Measurements from ENCODE around the gene TMEM72. TPM values are rescaled to one million over a fixed set of nuclear protein-coding genes. Genes with fewer than 3 reads are reported as not detected.

TMEM72 gene
- total RNA-seq, 1 experiment from 2014 or later: not detected

DNA sequence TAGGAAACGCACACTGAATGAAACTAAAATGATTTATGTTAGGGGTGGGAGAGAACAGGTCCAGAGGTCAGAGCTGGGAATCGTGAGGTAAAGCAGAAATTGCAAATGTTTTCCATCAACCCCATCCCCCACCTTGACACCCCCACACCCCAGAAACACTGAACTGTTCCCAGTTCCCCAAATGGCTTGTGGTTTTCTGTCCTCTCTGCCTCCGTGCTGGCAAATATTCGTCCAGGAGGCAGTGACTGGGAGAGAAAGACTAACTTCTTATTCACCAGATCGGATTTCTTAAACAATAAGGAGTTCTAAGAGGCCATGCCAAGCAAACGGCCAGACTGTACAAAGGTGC is 47.7 kb downstream of the TMEM72 start:
- DNase-seq: no peak
- Histone ChIP-seq H3K4me3 (ENCODE audit: low read length) (peak overlapping the region; percentile 80), H3K9me2 (replicated peaks; ENCODE audit: low read length) (no peaks in the 10 kb centered on the region), H3K4me2 (ENCODE audit: low read length) (peak overlapping the region; percentile 89), H3K27ac (ENCODE audit: low read length) (peak overlapping the region; percentile 43), H3K36me3 (ENCODE audit: low read depth, low read length) (no peaks in the 10 kb centered on the region), H3K4me1 (ENCODE audit: insufficient read depth, low read length) (peaks cover 19% of the 10 kb centered on the region), H4K20me1 (ENCODE audit: low read length) (no peaks in the 10 kb centered on the region), H3K9ac (ENCODE audit: low read length) (peak overlapping the region; percentile 89), H3F3A (ENCODE audit: low read length, unreplicated experiment) (no peaks in the 10 kb centered on the region), H3K79me2 (ENCODE audit: low read length) (peaks cover 15% of the 10 kb centered on the region), H3K9me3 (ENCODE audit: low read length) (no peaks in the 10 kb centered on the region), H2AFZ (ENCODE audit: low read length) (peak overlapping the region; percentile 98), H3K27me3 (ENCODE audit: low read length) (no peaks in the 10 kb centered on the region)
- no peak for TF ChIP-seq EZH2 (IDR thresholded peaks at IDR 0.05; ENCODE audit: low read length, unreplicated experiment)
- TF ChIP-seq, protein P1, sequence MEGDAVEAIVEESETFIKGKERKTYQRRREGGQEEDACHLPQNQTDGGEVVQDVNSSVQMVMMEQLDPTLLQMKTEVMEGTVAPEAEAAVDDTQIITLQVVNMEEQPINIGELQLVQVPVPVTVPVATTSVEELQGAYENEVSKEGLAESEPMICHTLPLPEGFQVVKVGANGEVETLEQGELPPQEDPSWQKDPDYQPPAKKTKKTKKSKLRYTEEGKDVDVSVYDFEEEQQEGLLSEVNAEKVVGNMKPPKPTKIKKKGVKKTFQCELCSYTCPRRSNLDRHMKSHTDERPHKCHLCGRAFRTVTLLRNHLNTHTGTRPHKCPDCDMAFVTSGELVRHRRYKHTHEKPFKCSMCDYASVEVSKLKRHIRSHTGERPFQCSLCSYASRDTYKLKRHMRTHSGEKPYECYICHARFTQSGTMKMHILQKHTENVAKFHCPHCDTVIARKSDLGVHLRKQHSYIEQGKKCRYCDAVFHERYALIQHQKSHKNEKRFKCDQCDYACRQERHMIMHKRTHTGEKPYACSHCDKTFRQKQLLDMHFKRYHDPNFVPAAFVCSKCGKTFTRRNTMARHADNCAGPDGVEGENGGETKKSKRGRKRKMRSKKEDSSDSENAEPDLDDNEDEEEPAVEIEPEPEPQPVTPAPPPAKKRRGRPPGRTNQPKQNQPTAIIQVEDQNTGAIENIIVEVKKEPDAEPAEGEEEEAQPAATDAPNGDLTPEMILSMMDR (conservative IDR thresholded peaks at IDR 0.05; ENCODE audit: low read depth, low read length): no peak
- no peak for TF ChIP-seq EZH2phosphoT487 (IDR thresholded peaks at IDR 0.05; ENCODE audit: borderline replicate concordance, low read length)
- BruUV-seq (replicated peaks): TSS peak; percentile 84
- intact Hi-C loops (cut with micrococcal nuclease): loop anchor here (1.0 to 2.0 kb wide), 3 partner anchors 16 to 50 kb away; no protein-coding TSS in a partner anchor
- POLR2A ChIA-PET (ENCODE audit: unreplicated experiment): no interaction called here
- CTCF ChIA-PET: no interaction called here
- ATAC-seq: no peak

DNA sequence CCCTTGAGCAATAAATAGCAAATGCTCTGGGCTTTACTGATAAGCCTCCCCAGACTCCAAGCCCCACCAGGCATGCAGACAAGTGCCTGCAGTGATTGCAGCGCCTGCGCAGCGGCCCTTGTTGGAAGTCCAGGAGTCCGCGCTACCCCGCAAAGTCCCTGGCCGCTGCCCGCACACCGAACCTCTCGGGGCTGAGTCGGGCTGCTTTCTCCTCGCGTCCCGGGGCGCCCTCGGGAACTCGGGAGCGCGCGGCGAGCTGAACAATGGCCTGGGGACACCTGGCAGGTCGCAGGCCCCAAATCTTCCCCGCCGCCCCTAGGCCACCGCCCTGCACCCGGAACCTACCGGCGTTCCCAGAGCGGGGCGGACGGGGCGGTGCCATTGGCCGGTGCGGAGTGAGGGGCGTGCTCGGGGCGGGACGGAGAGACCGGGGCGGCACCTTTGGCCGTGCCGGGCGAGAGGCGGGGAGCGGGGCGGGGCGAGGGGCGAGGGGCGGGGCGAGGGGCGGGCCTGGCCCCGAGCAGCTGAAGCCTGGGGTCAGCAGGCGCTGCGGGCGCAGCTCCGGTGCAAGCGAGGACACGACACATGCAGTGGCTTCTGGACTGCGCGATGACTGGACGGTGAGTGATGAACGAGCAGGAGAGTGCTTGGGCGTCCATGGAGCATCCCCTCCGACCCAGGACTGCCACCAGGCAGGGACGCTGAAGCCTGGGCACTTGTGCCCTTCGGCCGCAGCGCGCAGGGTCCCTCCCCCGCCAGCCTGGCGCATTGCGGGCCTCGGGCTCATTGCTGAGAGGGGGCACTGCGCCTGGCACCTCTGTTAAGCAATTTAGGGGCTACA is 48.3 kb downstream of the TMEM72 start, which contains the start of gene RASSF4:
Gene RASSF4 (plus strand): TSS at position 556 of the 841 bp plus-strand sequence. CDS start 10,401 bp downstream, outside the sequence.
- Histone ChIP-seq H3F3A (ENCODE audit: low read length, unreplicated experiment) (no peaks in the 10 kb centered on the region), H3K4me1 (ENCODE audit: insufficient read depth, low read length) (peaks cover 19% of the 10 kb centered on the region), H2AFZ (ENCODE audit: low read length) (peak within 1 kb of the TSS; percentile 98), H4K20me1 (ENCODE audit: low read length) (no peaks in the 10 kb centered on the region), H3K4me3 (ENCODE audit: low read length) (peak within 1 kb of the TSS; percentile 80), H3K9me2 (replicated peaks; ENCODE audit: low read length) (no peaks in the 10 kb centered on the region), H3K27me3 (ENCODE audit: low read length) (no peaks in the 10 kb centered on the region), H3K36me3 (ENCODE audit: low read depth, low read length) (no peaks in the 10 kb centered on the region), H3K4me2 (ENCODE audit: low read length) (peak within 1 kb of the TSS; percentile 97), H3K9ac (ENCODE audit: low read length) (peak within 1 kb of the TSS; percentile 89), H3K79me2 (ENCODE audit: low read length) (peaks cover 15% of the 10 kb centered on the region), H3K9me3 (ENCODE audit: low read length) (no peaks in the 10 kb centered on the region), H3K27ac (ENCODE audit: low read length) (peak within 1 kb of the TSS; percentile 43)
- DNase-seq (peak; percentile 91), ATAC-seq (peak; percentile 98)
- TF ChIP-seq EZH2 (IDR thresholded peaks at IDR 0.05; ENCODE audit: low read length, unreplicated experiment) (no peak), EZH2phosphoT487 (IDR thresholded peaks at IDR 0.05; ENCODE audit: borderline replicate concordance, low read length) (no peak)
- TF ChIP-seq, protein P1 (conservative IDR thresholded peaks at IDR 0.05; ENCODE audit: low read depth, low read length): no peak
- BruUV-seq (replicated peaks): no TSS peak
- intact Hi-C loops (cut with micrococcal nuclease): loop anchor here (1.0 to 2.0 kb wide), 3 partner anchors 16 to 49 kb away; no protein-coding TSS in a partner anchor
- ChIA-PET POLR2A (ENCODE audit: unreplicated experiment) (interaction anchor here (1.0 kb wide), 1 partner anchor 19 kb away, joined by 4 read pairs; the partner anchor contains the start of gene DEPP1), CTCF (no interaction called here)

DNA sequence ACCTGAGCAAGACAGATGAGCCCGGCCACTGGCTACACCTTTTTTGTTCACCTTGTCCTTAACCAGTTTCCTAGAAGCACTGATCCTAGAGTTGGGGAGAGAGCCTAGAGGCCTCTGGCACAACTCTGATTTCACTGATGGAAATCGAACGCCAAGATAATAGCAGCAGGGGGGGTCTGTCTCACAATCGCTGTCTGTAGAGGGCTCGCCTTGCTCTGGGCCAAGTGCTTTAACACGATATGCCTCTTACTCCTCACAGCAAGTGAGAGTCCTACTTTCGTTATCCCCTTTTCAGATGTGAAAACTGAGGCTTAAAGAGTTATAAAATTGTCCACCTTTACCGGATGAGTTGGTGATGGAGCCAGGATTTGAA is 48.9 kb downstream of the TMEM72 start:
- TF ChIP-seq, protein P1 (conservative IDR thresholded peaks at IDR 0.05; ENCODE audit: low read depth, low read length): no peak
- TF ChIP-seq EZH2phosphoT487 (IDR thresholded peaks at IDR 0.05; ENCODE audit: borderline replicate concordance, low read length): no peak
- TF ChIP-seq EZH2 (IDR thresholded peaks at IDR 0.05; ENCODE audit: low read length, unreplicated experiment): no peak
- H3K4me3 ChIP-seq (ENCODE audit: low read length): peak overlapping the region; percentile 80
- peaks cover 19% of the 10 kb centered on the region for H3K4me1 ChIP-seq (ENCODE audit: insufficient read depth, low read length)
- no TSS peak for BruUV-seq (replicated peaks)
- no peaks in the 10 kb centered on the region for H4K20me1 ChIP-seq (ENCODE audit: low read length)
- H3K36me3 ChIP-seq (ENCODE audit: low read depth, low read length): no peaks in the 10 kb centered on the region
- H3K4me2 ChIP-seq (ENCODE audit: low read length): peak overlapping the region; percentile 97
- peaks cover 15% of the 10 kb centered on the region for H3K79me2 ChIP-seq (ENCODE audit: low read length)
- no peak overlapping the region for H3K27ac ChIP-seq (ENCODE audit: low read length)
- no peaks in the 10 kb centered on the region for H3K9me3 ChIP-seq (ENCODE audit: low read length)
- ATAC-seq (no peak; the same call in 1 of the 2 replicates), DNase-seq (no peak)
- H3K9me2 ChIP-seq (replicated peaks; ENCODE audit: low read length): no peaks in the 10 kb centered on the region
- ChIA-PET CTCF (no interaction called here), POLR2A (ENCODE audit: unreplicated experiment) (interaction anchor here (1.0 kb wide), 1 partner anchor 18 kb away, joined by 4 read pairs; the partner anchor contains the start of gene DEPP1)
- H3K27me3 ChIP-seq (ENCODE audit: low read length): no peaks in the 10 kb centered on the region
- H3K9ac ChIP-seq (ENCODE audit: low read length): no peak overlapping the region
- H3F3A ChIP-seq (ENCODE audit: low read length, unreplicated experiment): no peaks in the 10 kb centered on the region
- H2AFZ ChIP-seq (ENCODE audit: low read length): peak overlapping the region; percentile 96
- intact Hi-C loops (cut with micrococcal nuclease): no loop called here

Measured in PC-3 (cell line).